K562 (cell line): ENCODE results near the gene CALM3.

Source experiments
- CEBPB ChIP-seq: fragments of 450-650 bp; IDR thresholded peaks from 2 replicates; pipeline ENCODE4 v1.6.1; 2016; ENCODE audit warnings: missing genetic modification characterization, missing compliant biosample characterization
- CREM ChIP-seq: IDR thresholded peaks from 2 replicates; pipeline ENCODE4 v1.6.1; 2014; ENCODE audit warnings: antibody characterized with exemption, low read depth
- MEF2D ChIP-seq: conservative IDR thresholded peaks from 2 replicates; pipeline ENCODE4 v1.6.1; 2016; ENCODE audit warnings: low read depth, missing genetic modification characterization, missing compliant biosample characterization
- RBBP5 ChIP-seq: fragments of 200-600 bp; sonication (generic); IDR thresholded peaks from 2 replicates; pipeline ENCODE4 v1.6.1; 2012; ENCODE audit warnings: borderline replicate concordance, mild to moderate bottlenecking, low read length, control low read depth, inconsistent platforms; ENCODE audit not compliant: insufficient read depth, poor library complexity, severe bottlenecking
- SIN3A ChIP-seq, 2 experiments: fragments of 150-350 bp in 1 of 2; IDR thresholded peaks; 2 replicates each; pipeline ENCODE4 v1.6.1; 2011 to 2016; ENCODE audit warnings: borderline replicate concordance in 2 of 2, low read depth in 2 of 2, low read length in 2 of 2, mild to moderate bottlenecking in 2 of 2, moderate library complexity in 2 of 2; ENCODE audit not compliant: control insufficient read depth in 1 of 2
- TFAP4 ChIP-seq: sonication (generic); formaldehyde crosslinking; IDR thresholded peaks from 2 replicates; pipeline ENCODE4 v1.8.0; 2022; ENCODE audit warnings: missing genetic modification reagents, mild to moderate bottlenecking, moderate library complexity, borderline replicate concordance
- YY1 ChIP-seq, 3 experiments: IDR thresholded peaks; 2 replicates each; pipeline ENCODE4 v1.6.1; 2011; ENCODE audit warnings: low read length in 2 of 3, mild to moderate bottlenecking in 2 of 3, moderate library complexity in 2 of 3, borderline replicate concordance in 1 of 3, control low read depth in 1 of 3, low read depth in 1 of 3; ENCODE audit not compliant: insufficient read depth in 3 of 3, insufficient replicate concordance in 2 of 3, control insufficient read depth in 1 of 3, insufficient read length in 1 of 3; ENCODE audit errors: extremely low read depth in 1 of 3
- ZBTB8A ChIP-seq: fragments of 450-650 bp; IDR thresholded peaks from 2 replicates; pipeline ENCODE4 v1.6.1; 2018; ENCODE audit warnings: mild to moderate bottlenecking, moderate library complexity; ENCODE audit not compliant: partially characterized antibody
- ZNF707 ChIP-seq: fragments of 250-450 bp; sonication (Bioruptor Pico); conservative IDR thresholded peaks from 2 replicates; pipeline ENCODE4 v1.8.0; 2022; ENCODE audit warnings: inconsistent platforms, mild to moderate bottlenecking, moderate library complexity
- TF ChIP-seq, protein P1 (sequence below), 3 experiments: IDR thresholded peaks in 2 of 3; conservative IDR thresholded peaks in 1 of 3; 2 replicates each; pipeline ENCODE4 v1.5.1; 2011 to 2012; ENCODE audit warnings: low read length in 3 of 3, mild to moderate bottlenecking in 3 of 3, control low read depth in 2 of 3, improper control_type of control experiment in 1 of 3, inconsistent platforms in 1 of 3, low read depth in 1 of 3, mixed read lengths in 1 of 3, moderate library complexity in 1 of 3; ENCODE audit not compliant: insufficient read depth in 2 of 3
- TF ChIP-seq, protein P2 (sequence below): sonication (generic); formaldehyde crosslinking; IDR thresholded peaks from 2 replicates; pipeline ENCODE4 v1.9.0; 2022; ENCODE audit warnings: mild to moderate bottlenecking, missing genetic modification reagents
- TF ChIP-seq, protein P3 (sequence below): fragments of 250-450 bp; sonication (Bioruptor Pico); IDR thresholded peaks from 2 replicates; pipeline ENCODE4 v1.8.0; 2022; ENCODE audit warnings: moderate library complexity, mild to moderate bottlenecking, inconsistent platforms
- TF ChIP-seq, protein P4 (sequence below), 2 experiments: fragments of 450-650 bp; formaldehyde crosslinking in 1 of 2; IDR thresholded peaks; 2 replicates each; pipeline versions ENCODE4 v1.4.0 to v1.6.1; 2014 to 2020; ENCODE audit warnings: mild to moderate bottlenecking in 2 of 2, borderline replicate concordance in 1 of 2, low read depth in 1 of 2
- TF ChIP-seq, protein P5 (sequence below): sonication (generic); formaldehyde crosslinking; IDR thresholded peaks from 2 replicates; pipeline ENCODE4 v1.8.0; 2022; ENCODE audit warnings: missing genetic modification reagents, mild to moderate bottlenecking, borderline replicate concordance

GRCh38 chr19:46600384-46601317, 479 bp upstream of the CALM3 start:
- TF ChIP-seq, protein P1, sequence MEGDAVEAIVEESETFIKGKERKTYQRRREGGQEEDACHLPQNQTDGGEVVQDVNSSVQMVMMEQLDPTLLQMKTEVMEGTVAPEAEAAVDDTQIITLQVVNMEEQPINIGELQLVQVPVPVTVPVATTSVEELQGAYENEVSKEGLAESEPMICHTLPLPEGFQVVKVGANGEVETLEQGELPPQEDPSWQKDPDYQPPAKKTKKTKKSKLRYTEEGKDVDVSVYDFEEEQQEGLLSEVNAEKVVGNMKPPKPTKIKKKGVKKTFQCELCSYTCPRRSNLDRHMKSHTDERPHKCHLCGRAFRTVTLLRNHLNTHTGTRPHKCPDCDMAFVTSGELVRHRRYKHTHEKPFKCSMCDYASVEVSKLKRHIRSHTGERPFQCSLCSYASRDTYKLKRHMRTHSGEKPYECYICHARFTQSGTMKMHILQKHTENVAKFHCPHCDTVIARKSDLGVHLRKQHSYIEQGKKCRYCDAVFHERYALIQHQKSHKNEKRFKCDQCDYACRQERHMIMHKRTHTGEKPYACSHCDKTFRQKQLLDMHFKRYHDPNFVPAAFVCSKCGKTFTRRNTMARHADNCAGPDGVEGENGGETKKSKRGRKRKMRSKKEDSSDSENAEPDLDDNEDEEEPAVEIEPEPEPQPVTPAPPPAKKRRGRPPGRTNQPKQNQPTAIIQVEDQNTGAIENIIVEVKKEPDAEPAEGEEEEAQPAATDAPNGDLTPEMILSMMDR (IDR thresholded peaks at IDR 0.05 in 2 of 3, conservative IDR thresholded peaks at IDR 0.05 in 1 of 3; ENCODE audit: insufficient read depth in 2 of 3, low read depth in 1 of 3, low read length in 3 of 3) = no peak
- TF ChIP-seq, protein P2, sequence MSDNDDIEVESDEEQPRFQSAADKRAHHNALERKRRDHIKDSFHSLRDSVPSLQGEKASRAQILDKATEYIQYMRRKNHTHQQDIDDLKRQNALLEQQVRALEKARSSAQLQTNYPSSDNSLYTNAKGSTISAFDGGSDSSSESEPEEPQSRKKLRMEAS (CRISPR knock-in tag) = peak; percentile 86
- TF ChIP-seq ZBTB8A (no peak), SIN3A (IDR thresholded peaks at IDR 0.05; ENCODE audit: borderline replicate concordance in 2 of 2, control insufficient read depth in 1 of 2, low read depth in 2 of 2, low read length in 2 of 2) (no peak), TFAP4 (CRISPR knock-in tag) (peak; percentile 82), YY1 (IDR thresholded peaks at IDR 0.05; ENCODE audit: borderline replicate concordance in 1 of 3, control insufficient read depth in 1 of 3, extremely low read depth in 1 of 3, insufficient read depth in 3 of 3, insufficient read length in 1 of 3, insufficient replicate concordance in 2 of 3, low read depth in 1 of 3, low read length in 2 of 3) (peak in 1 of 3 experiments; percentile 49), CEBPB (tag) (no peak), CREM (peak; percentile 93), RBBP5 (peak; percentile 31), MEF2D (tag) (peak; percentile 71), ZNF707 (CRISPR knock-in tag) (peak; percentile 72; the same call in 1 of the 2 replicates)
- TF ChIP-seq, protein P3, sequence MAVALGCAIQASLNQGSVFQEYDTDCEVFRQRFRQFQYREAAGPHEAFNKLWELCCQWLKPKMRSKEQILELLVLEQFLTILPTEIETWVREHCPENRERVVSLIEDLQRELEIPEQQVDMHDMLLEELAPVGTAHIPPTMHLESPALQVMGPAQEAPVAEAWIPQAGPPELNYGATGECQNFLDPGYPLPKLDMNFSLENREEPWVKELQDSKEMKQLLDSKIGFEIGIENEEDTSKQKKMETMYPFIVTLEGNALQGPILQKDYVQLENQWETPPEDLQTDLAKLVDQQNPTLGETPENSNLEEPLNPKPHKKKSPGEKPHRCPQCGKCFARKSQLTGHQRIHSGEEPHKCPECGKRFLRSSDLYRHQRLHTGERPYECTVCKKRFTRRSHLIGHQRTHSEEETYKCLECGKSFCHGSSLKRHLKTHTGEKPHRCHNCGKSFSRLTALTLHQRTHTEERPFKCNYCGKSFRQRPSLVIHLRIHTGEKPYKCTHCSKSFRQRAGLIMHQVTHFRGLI (CRISPR knock-in tag) = peak; percentile 86; the same call in 1 of the 2 replicates
- TF ChIP-seq, protein P4, sequence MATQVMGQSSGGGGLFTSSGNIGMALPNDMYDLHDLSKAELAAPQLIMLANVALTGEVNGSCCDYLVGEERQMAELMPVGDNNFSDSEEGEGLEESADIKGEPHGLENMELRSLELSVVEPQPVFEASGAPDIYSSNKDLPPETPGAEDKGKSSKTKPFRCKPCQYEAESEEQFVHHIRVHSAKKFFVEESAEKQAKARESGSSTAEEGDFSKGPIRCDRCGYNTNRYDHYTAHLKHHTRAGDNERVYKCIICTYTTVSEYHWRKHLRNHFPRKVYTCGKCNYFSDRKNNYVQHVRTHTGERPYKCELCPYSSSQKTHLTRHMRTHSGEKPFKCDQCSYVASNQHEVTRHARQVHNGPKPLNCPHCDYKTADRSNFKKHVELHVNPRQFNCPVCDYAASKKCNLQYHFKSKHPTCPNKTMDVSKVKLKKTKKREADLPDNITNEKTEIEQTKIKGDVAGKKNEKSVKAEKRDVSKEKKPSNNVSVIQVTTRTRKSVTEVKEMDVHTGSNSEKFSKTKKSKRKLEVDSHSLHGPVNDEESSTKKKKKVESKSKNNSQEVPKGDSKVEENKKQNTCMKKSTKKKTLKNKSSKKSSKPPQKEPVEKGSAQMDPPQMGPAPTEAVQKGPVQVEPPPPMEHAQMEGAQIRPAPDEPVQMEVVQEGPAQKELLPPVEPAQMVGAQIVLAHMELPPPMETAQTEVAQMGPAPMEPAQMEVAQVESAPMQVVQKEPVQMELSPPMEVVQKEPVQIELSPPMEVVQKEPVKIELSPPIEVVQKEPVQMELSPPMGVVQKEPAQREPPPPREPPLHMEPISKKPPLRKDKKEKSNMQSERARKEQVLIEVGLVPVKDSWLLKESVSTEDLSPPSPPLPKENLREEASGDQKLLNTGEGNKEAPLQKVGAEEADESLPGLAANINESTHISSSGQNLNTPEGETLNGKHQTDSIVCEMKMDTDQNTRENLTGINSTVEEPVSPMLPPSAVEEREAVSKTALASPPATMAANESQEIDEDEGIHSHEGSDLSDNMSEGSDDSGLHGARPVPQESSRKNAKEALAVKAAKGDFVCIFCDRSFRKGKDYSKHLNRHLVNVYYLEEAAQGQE (IDR thresholded peaks at IDR 0.05; ENCODE audit: borderline replicate concordance) = no peak
- TF ChIP-seq, protein P4 (CRISPR knock-in tag; IDR thresholded peaks at IDR 0.05; ENCODE audit: low read depth) = peak; percentile 57; the same call in 1 of the 2 replicates
- TF ChIP-seq, protein P5, sequence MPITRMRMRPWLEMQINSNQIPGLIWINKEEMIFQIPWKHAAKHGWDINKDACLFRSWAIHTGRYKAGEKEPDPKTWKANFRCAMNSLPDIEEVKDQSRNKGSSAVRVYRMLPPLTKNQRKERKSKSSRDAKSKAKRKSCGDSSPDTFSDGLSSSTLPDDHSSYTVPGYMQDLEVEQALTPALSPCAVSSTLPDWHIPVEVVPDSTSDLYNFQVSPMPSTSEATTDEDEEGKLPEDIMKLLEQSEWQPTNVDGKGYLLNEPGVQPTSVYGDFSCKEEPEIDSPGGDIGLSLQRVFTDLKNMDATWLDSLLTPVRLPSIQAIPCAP (CRISPR knock-in tag) = no peak
